ENCODE data around the gene NAA10.

DNA sequence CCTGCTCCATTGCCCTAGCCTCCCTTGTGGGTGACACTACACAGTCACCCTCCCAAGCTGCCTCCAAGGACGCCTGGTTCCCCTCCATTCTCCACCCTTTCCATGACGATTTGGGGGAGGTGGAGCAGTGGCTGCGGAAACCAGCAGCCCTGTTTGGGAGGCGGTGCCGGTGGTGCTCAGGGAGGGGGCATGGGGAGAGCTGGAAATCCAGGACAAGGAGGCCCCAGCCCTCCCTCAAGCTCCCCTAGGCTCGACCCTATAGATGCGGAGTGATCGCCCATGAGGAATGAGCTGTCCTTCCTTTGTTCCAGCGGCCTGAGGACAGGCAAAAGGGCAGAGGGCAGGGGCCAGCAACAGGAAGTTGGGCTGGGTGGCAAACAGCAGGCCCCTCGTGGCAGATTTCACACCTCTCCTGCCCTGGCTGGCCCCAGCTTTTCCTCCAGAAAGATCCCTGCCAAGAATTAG is 13.2 kb upstream of the NAA10 start:
- no peak for TF ChIP-seq EP300 (IDR thresholded peaks at IDR 0.05)
- TF ChIP-seq POLR2A (IDR thresholded peaks at IDR 0.05) = no peak

All from tibial nerve (tissue), 3 donors.